GM18861 (cell line): ENCODE measurements around the gene TTLL4.
A peak's percentile ranks its signal among the peaks of the same experiment; 100 is the strongest.
"Not testable (repeated sequence)": the region's sequence is repeated elsewhere in the genome, so short reads cannot be mapped to it uniquely, and the experiment has no call there.

ENCODE experiments used
- ATAC-seq: cut with Tn5 transposase; IDR thresholded peaks from one replicate; pipeline ENCODE4 v1.9.1; 2021; ENCODE audit not compliant: unreplicated experiment

Gene TTLL4, protein sequence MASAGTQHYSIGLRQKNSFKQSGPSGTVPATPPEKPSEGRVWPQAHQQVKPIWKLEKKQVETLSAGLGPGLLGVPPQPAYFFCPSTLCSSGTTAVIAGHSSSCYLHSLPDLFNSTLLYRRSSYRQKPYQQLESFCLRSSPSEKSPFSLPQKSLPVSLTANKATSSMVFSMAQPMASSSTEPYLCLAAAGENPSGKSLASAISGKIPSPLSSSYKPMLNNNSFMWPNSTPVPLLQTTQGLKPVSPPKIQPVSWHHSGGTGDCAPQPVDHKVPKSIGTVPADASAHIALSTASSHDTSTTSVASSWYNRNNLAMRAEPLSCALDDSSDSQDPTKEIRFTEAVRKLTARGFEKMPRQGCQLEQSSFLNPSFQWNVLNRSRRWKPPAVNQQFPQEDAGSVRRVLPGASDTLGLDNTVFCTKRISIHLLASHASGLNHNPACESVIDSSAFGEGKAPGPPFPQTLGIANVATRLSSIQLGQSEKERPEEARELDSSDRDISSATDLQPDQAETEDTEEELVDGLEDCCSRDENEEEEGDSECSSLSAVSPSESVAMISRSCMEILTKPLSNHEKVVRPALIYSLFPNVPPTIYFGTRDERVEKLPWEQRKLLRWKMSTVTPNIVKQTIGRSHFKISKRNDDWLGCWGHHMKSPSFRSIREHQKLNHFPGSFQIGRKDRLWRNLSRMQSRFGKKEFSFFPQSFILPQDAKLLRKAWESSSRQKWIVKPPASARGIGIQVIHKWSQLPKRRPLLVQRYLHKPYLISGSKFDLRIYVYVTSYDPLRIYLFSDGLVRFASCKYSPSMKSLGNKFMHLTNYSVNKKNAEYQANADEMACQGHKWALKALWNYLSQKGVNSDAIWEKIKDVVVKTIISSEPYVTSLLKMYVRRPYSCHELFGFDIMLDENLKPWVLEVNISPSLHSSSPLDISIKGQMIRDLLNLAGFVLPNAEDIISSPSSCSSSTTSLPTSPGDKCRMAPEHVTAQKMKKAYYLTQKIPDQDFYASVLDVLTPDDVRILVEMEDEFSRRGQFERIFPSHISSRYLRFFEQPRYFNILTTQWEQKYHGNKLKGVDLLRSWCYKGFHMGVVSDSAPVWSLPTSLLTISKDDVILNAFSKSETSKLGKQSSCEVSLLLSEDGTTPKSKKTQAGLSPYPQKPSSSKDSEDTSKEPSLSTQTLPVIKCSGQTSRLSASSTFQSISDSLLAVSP

GRCh38 chr2:218710687-218711549 is at the start of gene TTLL4:
TTLL4 (plus strand) TSS chr2:218710835; CDS start chr2:218737677, 26,842 bp downstream.
- peak; percentile 77 for ATAC-seq

DNA sequence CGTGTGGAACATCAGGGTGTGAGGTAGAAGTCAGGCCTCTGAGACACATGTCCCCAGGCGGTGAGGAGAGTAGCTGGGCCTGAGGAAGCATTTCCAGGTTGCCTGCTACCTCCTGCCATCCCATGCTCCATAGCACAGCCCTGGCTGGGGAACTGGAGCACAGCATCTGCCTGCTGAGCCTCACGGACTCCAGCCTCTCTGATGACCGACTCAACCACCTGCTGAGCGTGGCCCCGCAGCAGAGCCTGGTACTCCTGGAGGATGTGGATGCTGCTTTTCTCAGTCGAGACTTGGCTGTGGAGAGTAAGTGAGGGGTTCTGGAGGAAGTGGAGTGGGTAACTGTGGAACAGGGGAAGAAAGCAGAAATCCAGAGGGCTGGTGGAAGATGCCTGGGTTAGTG is 48.3 kb upstream of the TTLL4 start:
- ATAC-seq, result no peak

- no peak for ATAC-seq
Observed at GRCh38 chr2:218662827-218663226, 47.8 kb upstream of the TTLL4 start.

- no peak for ATAC-seq
Observed at GRCh38 chr2:218663901-218664300, 46.7 kb upstream of the TTLL4 start.

- no peak for ATAC-seq
Observed at GRCh38 chr2:218664653-218665052, 46.0 kb upstream of the TTLL4 start.

- ATAC-seq, result no peak
Observed at GRCh38 chr2:218671097-218671653, 39.5 kb upstream of the TTLL4 start.

DNA sequence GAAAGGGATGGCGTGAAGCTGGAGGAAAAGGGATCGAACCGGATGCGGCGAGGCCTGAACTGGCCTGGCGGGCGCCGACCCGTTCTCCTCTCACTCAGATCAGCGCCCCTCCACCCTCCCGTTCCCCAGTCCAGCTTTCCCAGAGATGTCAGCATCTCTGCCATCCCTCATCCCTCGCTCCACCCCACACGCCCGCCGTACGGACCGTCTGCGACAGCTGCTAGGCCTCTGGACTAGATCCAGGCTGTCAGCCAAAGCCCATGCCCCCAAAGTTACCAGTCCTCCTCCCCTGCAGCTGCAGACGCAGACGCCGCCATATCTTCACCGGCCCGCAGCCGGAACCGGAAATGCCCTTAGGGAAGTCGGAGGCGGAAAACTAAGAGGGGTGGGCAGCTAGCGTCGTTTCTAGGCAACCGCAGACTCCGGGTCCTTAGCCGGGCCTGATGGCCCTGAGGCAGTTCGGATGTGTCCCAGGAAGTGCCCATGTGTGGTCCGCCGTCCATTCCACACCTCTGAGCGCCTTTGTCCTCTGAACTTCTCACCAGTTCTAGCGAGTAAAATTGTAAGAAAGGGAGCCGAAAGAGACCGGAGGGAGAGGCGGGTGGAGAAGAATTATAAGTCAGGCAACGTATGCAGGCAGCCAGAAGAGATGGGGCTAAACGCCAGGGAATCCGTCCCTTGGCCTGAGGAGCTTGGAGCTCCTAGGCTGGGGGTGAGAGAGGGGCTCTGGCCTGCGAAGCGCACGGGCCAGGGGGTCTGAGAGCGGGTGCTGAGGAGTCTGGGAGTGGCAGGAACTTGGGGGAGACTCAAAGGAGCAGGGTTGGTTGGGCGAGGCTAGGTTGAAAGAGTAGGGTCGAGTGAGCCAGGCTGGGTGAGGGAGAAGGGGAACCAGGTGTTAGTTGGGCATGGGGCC is 38.7 kb upstream of the TTLL4 start, which contains the start of the genes RNF25 and STK36:
Gene RNF25 (minus strand): TSS at position 349 of the 913 bp plus-strand sequence. CDS start 32 bp downstream, at position 317.
Gene STK36 (plus strand): TSS at position 433 of the 913 bp plus-strand sequence. CDS start 744 bp downstream, outside the sequence.
- peak; percentile 88 for ATAC-seq

DNA sequence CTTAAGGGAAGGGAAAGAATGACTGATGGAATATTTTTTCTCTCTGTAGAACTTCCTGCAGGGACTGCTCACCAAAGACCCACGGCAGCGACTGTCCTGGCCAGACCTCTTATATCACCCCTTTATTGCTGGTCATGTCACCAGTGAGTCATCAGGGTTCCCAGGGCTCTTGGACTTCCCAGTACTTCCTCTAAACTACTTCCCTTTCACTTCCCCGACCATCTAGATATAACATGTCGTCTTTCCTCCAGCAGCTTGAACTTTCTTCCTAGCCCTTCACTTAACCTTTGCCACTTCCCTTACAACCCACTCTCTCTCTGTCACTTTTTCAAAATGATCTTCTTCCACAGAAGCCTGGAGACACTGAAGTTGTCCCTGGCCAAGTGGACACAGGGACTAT is 31.5 kb upstream of the TTLL4 start:
- no peak for ATAC-seq

DNA sequence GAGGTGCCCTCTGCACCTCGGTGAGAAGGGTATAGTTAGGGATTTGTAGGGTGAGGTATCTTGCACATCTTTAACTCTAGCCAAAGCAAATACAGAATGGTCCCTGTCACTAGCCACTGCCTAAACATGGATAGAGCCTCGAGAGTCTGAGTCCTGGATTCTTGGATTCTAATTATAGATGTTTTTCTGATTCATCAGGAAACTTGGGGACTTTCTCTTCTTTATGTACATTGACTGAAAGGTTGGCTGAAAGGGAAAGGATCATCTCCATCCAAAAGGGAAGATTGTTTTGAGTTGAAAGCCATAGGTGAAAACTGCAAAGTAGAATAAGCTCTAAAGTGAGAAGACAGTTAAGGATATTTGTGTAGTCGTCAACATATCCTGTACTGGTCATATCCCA is 30.6 kb upstream of the TTLL4 start:
- ATAC-seq, result no peak

DNA sequence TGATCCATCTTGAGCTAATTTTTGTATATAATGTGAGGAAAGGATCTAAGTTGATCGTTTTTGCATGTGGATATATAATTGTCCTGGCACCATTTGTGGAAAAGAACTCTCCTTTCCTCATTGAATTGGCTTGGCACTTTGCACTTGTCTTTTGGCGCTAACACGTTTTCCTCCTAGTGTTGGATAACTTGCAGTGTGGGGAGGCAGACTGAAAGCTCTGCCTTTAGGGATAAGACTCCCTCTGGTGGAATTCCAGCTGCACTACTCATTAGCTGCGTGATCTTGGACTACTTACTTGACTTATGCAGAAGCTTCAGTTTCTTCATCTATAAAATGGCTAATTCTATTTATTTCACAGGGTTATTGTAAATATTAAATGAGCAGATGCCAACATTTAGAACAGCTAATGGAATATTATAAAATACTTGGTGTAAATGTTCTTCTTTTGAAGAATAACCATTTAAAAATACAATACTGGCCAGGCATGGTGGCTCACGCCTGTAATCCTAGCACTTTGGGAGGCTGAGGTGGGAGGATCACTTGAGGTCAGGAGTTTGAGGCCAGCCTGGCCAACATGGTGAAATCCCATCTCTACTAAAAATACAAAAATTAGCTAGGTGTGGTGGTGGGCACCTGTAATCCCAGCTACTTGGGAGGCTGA is 23.1 kb upstream of the TTLL4 start:
- ATAC-seq, result not testable (repeated sequence)

GRCh38 chr2:218691234-218691633 is 19.4 kb upstream of the TTLL4 start:
- no peak for ATAC-seq

GRCh38 chr2:218694405-218695145 is 16.1 kb upstream of the TTLL4 start:
- ATAC-seq, result no peak

- no peak for ATAC-seq
Observed at GRCh38 chr2:218698885-218699284, 11.8 kb upstream of the TTLL4 start.

DNA sequence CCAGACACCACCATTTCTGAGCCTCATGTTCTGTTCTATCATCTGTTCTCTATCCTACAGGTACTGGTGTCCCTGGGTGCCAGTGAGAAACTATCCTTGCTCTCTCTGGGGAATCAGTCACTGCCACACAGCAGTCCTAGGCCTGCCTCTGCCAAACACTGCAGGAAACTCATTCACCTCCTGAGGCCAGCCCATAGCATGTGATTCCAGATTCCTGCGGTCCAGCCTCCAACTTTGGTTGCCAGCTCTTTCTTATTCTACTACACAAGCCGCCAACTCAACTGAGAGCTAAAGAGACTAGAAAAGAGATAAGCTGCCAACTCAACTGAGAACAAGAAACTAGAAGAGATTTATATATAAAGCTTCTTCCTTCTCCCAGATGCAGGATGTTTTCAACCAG is 8.8 kb upstream of the TTLL4 start:
- ATAC-seq, result no peak

DNA sequence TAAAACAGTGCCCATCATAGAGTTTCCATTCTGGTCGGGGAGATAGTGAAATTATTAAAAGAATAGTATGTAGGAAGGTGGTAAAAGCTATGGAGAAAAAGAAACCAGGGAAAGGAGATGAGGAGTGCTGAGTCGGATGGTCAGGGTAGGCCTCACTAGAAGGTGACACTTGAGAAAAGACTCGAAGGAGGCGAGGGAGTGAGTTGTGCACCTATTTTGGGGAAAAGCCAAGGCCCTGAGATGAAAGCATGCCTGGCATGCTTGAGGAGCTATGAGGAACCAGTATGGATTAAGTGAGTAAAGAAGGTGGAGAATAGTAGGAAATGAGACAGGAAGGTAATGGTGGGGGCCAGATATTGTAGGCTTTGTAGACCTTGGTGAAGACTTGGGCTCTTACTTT is 7.3 kb upstream of the TTLL4 start:
- ATAC-seq, result no peak

- ATAC-seq, result no peak
Observed at GRCh38 chr2:218708086-218708485, 2.5 kb upstream of the TTLL4 start.

DNA sequence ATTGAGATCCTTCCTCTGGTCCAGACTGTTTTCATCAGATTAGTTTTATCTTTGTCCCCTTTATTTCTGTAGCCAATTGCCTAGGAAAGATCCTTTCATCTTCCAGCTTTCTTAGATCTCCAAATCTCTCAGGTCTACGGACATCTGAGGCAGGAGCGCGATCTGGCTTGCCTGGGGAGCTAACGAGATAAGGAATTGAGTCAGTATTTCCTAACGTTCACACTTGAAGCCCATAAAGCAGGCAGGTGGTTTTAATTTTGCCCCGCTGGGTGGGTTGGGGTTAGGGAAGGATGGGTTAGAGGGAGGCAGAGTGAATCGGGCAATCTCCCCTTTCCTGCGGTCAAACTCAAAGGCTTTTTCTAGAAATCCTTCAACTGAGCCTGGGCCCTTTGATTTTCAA is 727 bp upstream of the TTLL4 start:
- no peak for ATAC-seq

GRCh38 chr2:218710334-218710686 is 325 bp upstream of the TTLL4 start:
- ATAC-seq, result no peak
